HG03045 (cell line): ENCODE data around the gene AFG1L.
"Not testable (repeated sequence)": the region's sequence is repeated elsewhere in the genome, so short reads cannot be mapped to it uniquely, and the experiment has no call there.

Experiments
- ATAC-seq: cut with Tn5 transposase; IDR thresholded peaks from one replicate; pipeline ENCODE4 v1.9.1; 2021; ENCODE audit warnings: mild to moderate bottlenecking, moderate library complexity; ENCODE audit not compliant: unreplicated experiment

AFG1L gene

GRCh38 chr6:108348655-108349349 lies 53.9 kb downstream of the AFG1L start:
- peak; percentile 95 for ATAC-seq

- ATAC-seq = no peak
These were observed 55.7 kb downstream of the AFG1L start for GRCh38 chr6:108350528-108350927.

GRCh38 chr6:108353853-108354252 lies 59.0 kb downstream of the AFG1L start:
- ATAC-seq = no peak

GRCh38 chr6:108355120-108355519 lies 60.3 kb downstream of the AFG1L start:
- ATAC-seq = no peak

GRCh38 chr6:108355890-108356289 lies 61.0 kb downstream of the AFG1L start:
- ATAC-seq = no peak

- ATAC-seq = no peak
These were observed 65.3 kb downstream of the AFG1L start for GRCh38 chr6:108359901-108360882.

- no peak for ATAC-seq
These were observed 66.1 kb downstream of the AFG1L start for GRCh38 chr6:108360919-108361311.

- no peak for ATAC-seq
These were observed 66.6 kb downstream of the AFG1L start for GRCh38 chr6:108361312-108361932.

- no peak for ATAC-seq
These were observed 67.6 kb downstream of the AFG1L start for GRCh38 chr6:108362455-108362854.

GRCh38 chr6:108363113-108363512 lies 68.3 kb downstream of the AFG1L start:
- no peak for ATAC-seq

GRCh38 chr6:108363889-108364313 lies 69.0 kb downstream of the AFG1L start:
- no peak for ATAC-seq

- no peak for ATAC-seq
These were observed 69.6 kb downstream of the AFG1L start for GRCh38 chr6:108364470-108364869.

- no peak for ATAC-seq
These were observed 70.6 kb downstream of the AFG1L start for GRCh38 chr6:108365478-108365877.

GRCh38 chr6:108366236-108366635 lies 71.4 kb downstream of the AFG1L start:
- ATAC-seq = no peak

GRCh38 chr6:108368431-108369030 lies 73.7 kb downstream of the AFG1L start:
- no peak for ATAC-seq

- no peak for ATAC-seq
These were observed 86.0 kb downstream of the AFG1L start for GRCh38 chr6:108380876-108381275.

- no peak for ATAC-seq
These were observed 89.1 kb downstream of the AFG1L start for GRCh38 chr6:108383981-108384380.

GRCh38 chr6:108389190-108389589 lies 94.3 kb downstream of the AFG1L start:
- not testable (repeated sequence) for ATAC-seq

GRCh38 chr6:108395297-108395696 lies 100.4 kb downstream of the AFG1L start:
- ATAC-seq = no peak

GRCh38 chr6:108403236-108403635 lies 108.4 kb downstream of the AFG1L start:
- no peak for ATAC-seq

GRCh38 chr6:108406943-108407342 lies 112.1 kb downstream of the AFG1L start:
- ATAC-seq = no peak
